C4-2B (cell line): ENCODE data around the gene ZBTB45.
"Not testable (repeated sequence)": the region's sequence is repeated elsewhere in the genome, so short reads cannot be mapped to it uniquely, and the experiment has no call there.

ENCODE experiments used
- H3K27ac ChIP-seq: fragments of 450-650 bp; 2 replicates; pipeline ENCODE4 v1.5.1; 2017
- CTCF ChIP-seq: fragments of 450-650 bp; conservative IDR thresholded peaks from 2 replicates; pipeline ENCODE4 v1.5.1; 2017; ENCODE audit warnings: mild to moderate bottlenecking
- ZFX ChIP-seq: fragments of 450-650 bp; IDR thresholded peaks from 2 replicates; pipeline ENCODE4 v1.6.1; 2017

The ZBTB45 gene

GRCh38 chr19:58514564-58515022, 5.0 kb downstream of the ZBTB45 start:
- peak overlapping the region; percentile 90 for H3K27ac ChIP-seq
- TF ChIP-seq ZFX (no peak), CTCF (no peak)

GRCh38 chr19:58513694-58514563, 5.7 kb downstream of the ZBTB45 start:
- H3K27ac ChIP-seq: peak overlapping the region; percentile 90
- TF ChIP-seq ZFX: peak; percentile 66; the same call in 1 of the 2 replicates
- peak; percentile 100 for TF ChIP-seq CTCF

- peak overlapping the region; percentile 90 for H3K27ac ChIP-seq
- TF ChIP-seq CTCF (no peak), ZFX (no peak)
Measured at GRCh38 chr19:58513213-58513693, 6.4 kb downstream of the ZBTB45 start.

- TF ChIP-seq CTCF (no peak), ZFX (no peak)
- H3K27ac ChIP-seq: no peak within 1 kb of the TSS; the same call in 1 of the 2 replicates
Measured at GRCh38 chr19:58511353-58512208, 8.0 kb downstream of the ZBTB45 start, which contains the start of gene SLC27A5. Gene SLC27A5, minus strand, starts transcription at chr19:58511992. Its CDS starts 37 bp downstream, at chr19:58511955.

- TF ChIP-seq CTCF (no peak), ZFX (no peak)
- no peak overlapping the region for H3K27ac ChIP-seq
Measured at GRCh38 chr19:58510084-58510862, 9.3 kb downstream of the ZBTB45 start.

GRCh38 chr19:58509731-58510083, 9.9 kb downstream of the ZBTB45 start:
- no peak for TF ChIP-seq CTCF
- no peak for TF ChIP-seq ZFX
- no peak overlapping the region for H3K27ac ChIP-seq

- H3K27ac ChIP-seq: not testable (repeated sequence)
Measured at GRCh38 chr19:58507602-58508223, 11.9 kb downstream of the ZBTB45 start.
